ENCODE measurements around the gene WFS1.

- TF ChIP-seq, protein P1, sequence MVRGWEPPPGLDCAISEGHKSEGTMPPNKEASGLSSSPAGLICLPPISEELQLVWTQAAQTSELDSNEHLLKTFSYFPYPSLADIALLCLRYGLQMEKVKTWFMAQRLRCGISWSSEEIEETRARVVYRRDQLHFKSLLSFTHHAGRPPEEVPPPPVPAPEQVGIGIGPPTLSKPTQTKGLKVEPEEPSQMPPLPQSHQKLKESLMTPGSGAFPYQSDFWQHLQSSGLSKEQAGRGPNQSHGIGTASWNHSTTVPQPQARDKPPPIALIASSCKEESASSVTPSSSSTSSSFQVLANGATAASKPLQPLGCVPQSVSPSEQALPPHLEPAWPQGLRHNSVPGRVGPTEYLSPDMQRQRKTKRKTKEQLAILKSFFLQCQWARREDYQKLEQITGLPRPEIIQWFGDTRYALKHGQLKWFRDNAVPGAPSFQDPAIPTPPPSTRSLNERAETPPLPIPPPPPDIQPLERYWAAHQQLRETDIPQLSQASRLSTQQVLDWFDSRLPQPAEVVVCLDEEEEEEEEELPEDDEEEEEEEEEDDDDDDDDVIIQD (CRISPR knock-in tag; IDR thresholded peaks at IDR 0.05), result no peak
- TF ChIP-seq ZFX (CRISPR knock-in tag; IDR thresholded peaks at IDR 0.05) (no peak), EZH2 (IDR thresholded peaks at IDR 0.05; ENCODE audit: borderline replicate concordance, low read depth, low read length) (no peak), CEBPB (tag; IDR thresholded peaks at IDR 0.05) (no peak), MAX (CRISPR knock-in tag; IDR thresholded peaks at IDR 0.05) (no peak), E2F3 (CRISPR knock-in tag; IDR thresholded peaks at IDR 0.05) (no peak), ZBTB33 (CRISPR knock-in tag; IDR thresholded peaks at IDR 0.05) (no peak), EP300 (IDR thresholded peaks at IDR 0.05; ENCODE audit: low read length) (no peak), HNRNPLL (IDR thresholded peaks at IDR 0.05; ENCODE audit: low read depth, low read length, poor library complexity, severe bottlenecking) (no peak), ZC3H4 (CRISPR knock-in tag; IDR thresholded peaks at IDR 0.05; ENCODE audit: borderline replicate concordance) (no peak)
- TF ChIP-seq, protein P2, sequence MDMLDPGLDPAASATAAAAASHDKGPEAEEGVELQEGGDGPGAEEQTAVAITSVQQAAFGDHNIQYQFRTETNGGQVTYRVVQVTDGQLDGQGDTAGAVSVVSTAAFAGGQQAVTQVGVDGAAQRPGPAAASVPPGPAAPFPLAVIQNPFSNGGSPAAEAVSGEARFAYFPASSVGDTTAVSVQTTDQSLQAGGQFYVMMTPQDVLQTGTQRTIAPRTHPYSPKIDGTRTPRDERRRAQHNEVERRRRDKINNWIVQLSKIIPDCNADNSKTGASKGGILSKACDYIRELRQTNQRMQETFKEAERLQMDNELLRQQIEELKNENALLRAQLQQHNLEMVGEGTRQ (CRISPR knock-in tag; IDR thresholded peaks at IDR 0.05), result no peak
- TF ChIP-seq, protein P3, sequence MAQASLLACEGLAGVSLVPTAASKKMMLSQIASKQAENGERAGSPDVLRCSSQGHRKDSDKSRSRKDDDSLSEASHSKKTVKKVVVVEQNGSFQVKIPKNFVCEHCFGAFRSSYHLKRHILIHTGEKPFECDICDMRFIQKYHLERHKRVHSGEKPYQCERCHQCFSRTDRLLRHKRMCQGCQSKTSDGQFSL (CRISPR knock-in tag; IDR thresholded peaks at IDR 0.05), result no peak
- TF ChIP-seq, protein P3 (tag; IDR thresholded peaks at IDR 0.05), result no peak
- TF ChIP-seq, protein P4, sequence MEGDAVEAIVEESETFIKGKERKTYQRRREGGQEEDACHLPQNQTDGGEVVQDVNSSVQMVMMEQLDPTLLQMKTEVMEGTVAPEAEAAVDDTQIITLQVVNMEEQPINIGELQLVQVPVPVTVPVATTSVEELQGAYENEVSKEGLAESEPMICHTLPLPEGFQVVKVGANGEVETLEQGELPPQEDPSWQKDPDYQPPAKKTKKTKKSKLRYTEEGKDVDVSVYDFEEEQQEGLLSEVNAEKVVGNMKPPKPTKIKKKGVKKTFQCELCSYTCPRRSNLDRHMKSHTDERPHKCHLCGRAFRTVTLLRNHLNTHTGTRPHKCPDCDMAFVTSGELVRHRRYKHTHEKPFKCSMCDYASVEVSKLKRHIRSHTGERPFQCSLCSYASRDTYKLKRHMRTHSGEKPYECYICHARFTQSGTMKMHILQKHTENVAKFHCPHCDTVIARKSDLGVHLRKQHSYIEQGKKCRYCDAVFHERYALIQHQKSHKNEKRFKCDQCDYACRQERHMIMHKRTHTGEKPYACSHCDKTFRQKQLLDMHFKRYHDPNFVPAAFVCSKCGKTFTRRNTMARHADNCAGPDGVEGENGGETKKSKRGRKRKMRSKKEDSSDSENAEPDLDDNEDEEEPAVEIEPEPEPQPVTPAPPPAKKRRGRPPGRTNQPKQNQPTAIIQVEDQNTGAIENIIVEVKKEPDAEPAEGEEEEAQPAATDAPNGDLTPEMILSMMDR (IDR thresholded peaks at IDR 0.05 in 2 of 3, conservative IDR thresholded peaks at IDR 0.05 in 1 of 3; ENCODE audit: insufficient read depth in 2 of 3, low read depth in 1 of 3, low read length in 3 of 3), result no peak
Measured at GRCh38 chr4:6291784-6292297, 22.2 kb downstream of the WFS1 start.

All from K562 (cell line).